OCI-LY3 (cell line): ENCODE measurements around the gene MSMO1.
"Not testable (repeated sequence)": the region's sequence is repeated elsewhere in the genome, so short reads cannot be mapped to it uniquely, and the experiment has no call there.

Experiments
- H2AFZ ChIP-seq: fragments of 200-600, 300-600 bp; shearing (Covaris generic); 2 replicates; pipeline ENCODE4 v1.6.0; 2014; ENCODE audit warnings: antibody characterized with exemption, low read depth, low read length
- H3K27ac ChIP-seq: fragments of 200-600, 300-600 bp; sonication (generic); 2 replicates; pipeline ENCODE4 v1.5.1; 2014; ENCODE audit warnings: mild to moderate bottlenecking, low read length, moderate library complexity, mixed read lengths
- H3K27me3 ChIP-seq: fragments of 200-600, 300-600 bp; sonication (generic); 2 replicates; pipeline ENCODE4 v1.6.1; 2014; ENCODE audit warnings: low read depth, low read length, mixed read lengths
- H3K36me3 ChIP-seq: fragments of 200-600, 300-600 bp; sonication (generic); replicated peaks from 2 replicates; pipeline ENCODE3; 2014; ENCODE audit warnings: low read depth, low read length, mixed read lengths
- H3K4me1 ChIP-seq: fragments of 300-600, 200-600 bp; sonication (generic); 2 replicates; pipeline ENCODE4 v1.6.1; 2014; ENCODE audit warnings: low read length, mixed read lengths
- H3K4me2 ChIP-seq: fragments of 200-600, 300-600 bp; sonication (generic); 2 replicates; pipeline ENCODE4 v1.6.1; 2014; ENCODE audit warnings: low read length, mixed read lengths
- H3K4me3 ChIP-seq: fragments of 300-600, 200-600 bp; sonication (generic); 2 replicates; pipeline ENCODE4 v1.5.1; 2014; ENCODE audit warnings: antibody characterized with exemption, mild to moderate bottlenecking, low read length, moderate library complexity
- H3K79me2 ChIP-seq: fragments of 300-600, 200-600 bp; shearing (Covaris generic); 2 replicates; pipeline ENCODE4 v1.6.1; 2014; ENCODE audit warnings: mild to moderate bottlenecking, low read length, mixed read lengths
- H3K9ac ChIP-seq: fragments of 300-600, 200-600 bp; shearing (Covaris generic); 2 replicates; pipeline ENCODE4 v1.6.0; 2014; ENCODE audit warnings: mild to moderate bottlenecking, low read length, moderate library complexity
- H3K9me3 ChIP-seq: fragments of 200-600, 300-600 bp; shearing (Covaris generic); 2 replicates; pipeline ENCODE4 v1.6.1; 2014; ENCODE audit warnings: low read length, mixed read lengths; ENCODE audit not compliant: insufficient read depth
- H4K20me1 ChIP-seq: fragments of 200-600, 300-600 bp; sonication (generic); 2 replicates; pipeline ENCODE4 v1.6.1; 2016; ENCODE audit warnings: low read length, mixed read lengths; ENCODE audit not compliant: insufficient read depth
- CTCF ChIP-seq: fragments of 200-600, 300-600 bp; sonication (generic); IDR thresholded peaks from 2 replicates; pipeline ENCODE4 v1.5.1; 2014; ENCODE audit warnings: antibody characterized with exemption, low read length, low read depth
- EZH2phosphoT487 ChIP-seq: fragments of 200-600 bp; shearing (Covaris generic); IDR thresholded peaks from 2 replicates; pipeline ENCODE4 v1.6.1; 2018; ENCODE audit warnings: antibody characterized with exemption, mixed run types, low read depth

The MSMO1 gene

DNA sequence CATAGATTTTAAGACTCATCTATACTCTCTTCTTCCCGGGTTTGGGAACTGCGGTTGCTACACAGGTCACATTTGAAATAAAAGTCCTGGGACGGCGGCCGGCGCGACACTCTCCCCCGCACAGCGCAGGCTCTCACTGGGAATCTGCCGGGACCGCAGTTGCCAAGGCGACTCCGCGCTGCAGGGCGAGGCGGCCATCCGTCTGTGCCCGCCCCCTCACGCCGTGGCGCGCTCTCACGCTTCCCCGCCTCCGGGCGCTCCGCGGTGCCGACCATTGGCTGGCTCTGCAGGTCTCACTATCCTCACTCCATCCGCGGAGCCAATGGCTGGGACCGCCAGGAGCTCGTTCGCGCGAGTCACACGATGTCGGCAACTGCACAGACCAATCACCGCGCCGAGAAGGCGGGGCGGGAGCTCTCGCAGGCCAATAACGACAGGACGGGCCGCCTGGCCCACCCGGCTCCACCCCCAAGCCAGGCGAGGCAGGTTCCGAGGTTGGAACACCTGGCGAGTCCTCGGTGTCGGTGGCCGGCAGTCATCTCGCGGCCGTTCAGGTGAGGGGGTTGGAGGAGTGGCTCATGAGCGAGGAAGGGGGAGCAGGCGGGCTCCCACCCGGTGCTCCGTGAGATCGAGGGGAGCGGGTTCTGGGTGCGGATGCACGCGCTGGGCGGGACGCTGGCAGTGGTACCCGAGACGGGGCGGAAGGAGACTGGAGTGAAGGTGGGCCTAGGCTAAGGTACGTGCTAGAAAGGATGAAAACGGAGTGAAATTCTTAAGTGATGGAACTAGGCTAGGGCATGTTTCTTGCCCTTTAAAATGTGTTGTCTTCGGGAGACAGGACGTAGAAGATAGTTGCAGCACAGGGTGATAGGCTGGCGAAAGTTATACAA lies at the start of gene MSMO1:
Gene MSMO1 (plus strand): TSS at position 459 of the 890 bp plus-strand sequence. CDS start 5,702 bp downstream, outside the sequence.
- H3K9ac ChIP-seq = peak within 1 kb of the TSS; percentile 98
- peak within 1 kb of the TSS; percentile 88 for H3K27ac ChIP-seq
- peaks cover 12% of the 10 kb centered on the region for H3K9me3 ChIP-seq
- peak within 1 kb of the TSS; percentile 97 for H3K4me2 ChIP-seq
- peaks cover 66% of the 10 kb centered on the region for H3K36me3 ChIP-seq
- H3K4me3 ChIP-seq = peak within 1 kb of the TSS; percentile 83
- peaks cover 60% of the 10 kb centered on the region for H3K79me2 ChIP-seq
- TF ChIP-seq CTCF (no peak), EZH2phosphoT487 (no peak)
- H2AFZ ChIP-seq = peak within 1 kb of the TSS; percentile 85
- peaks cover 43% of the 10 kb centered on the region for H3K4me1 ChIP-seq
- no peaks in the 10 kb centered on the region for H3K27me3 ChIP-seq
- peaks cover 43% of the 10 kb centered on the region for H4K20me1 ChIP-seq

DNA sequence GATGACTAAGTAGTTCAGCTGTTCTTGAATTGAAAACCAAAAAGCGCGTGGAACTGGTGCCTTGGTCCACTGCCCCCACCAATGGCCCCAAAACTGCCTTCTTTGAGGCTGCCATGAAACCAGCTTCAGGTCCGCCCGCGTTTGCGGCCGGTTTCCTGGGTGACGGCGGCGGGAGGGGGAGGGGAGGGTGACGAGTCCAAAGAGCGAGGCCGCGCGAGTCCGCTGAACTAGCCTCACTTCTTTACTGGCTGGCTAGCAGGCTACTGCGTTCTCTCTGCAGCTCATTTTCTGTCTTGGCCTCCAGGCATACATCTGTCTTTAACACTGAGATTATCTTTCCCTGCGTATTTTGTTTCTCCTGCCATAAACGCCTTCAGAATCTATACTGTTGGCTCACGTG lies 47.9 kb upstream of the MSMO1 start:
- not testable (repeated sequence) for H3K79me2 ChIP-seq, H3K9me3 ChIP-seq, H3K4me1 ChIP-seq, H3K36me3 ChIP-seq, H2AFZ ChIP-seq, H3K27me3 ChIP-seq, H3K4me3 ChIP-seq, H3K9ac ChIP-seq, H3K27ac ChIP-seq, H3K4me2 ChIP-seq, H4K20me1 ChIP-seq

GRCh38 chr4:165284697-165285096 lies 42.8 kb upstream of the MSMO1 start:
- not testable (repeated sequence) for H2AFZ ChIP-seq, H4K20me1 ChIP-seq, H3K9me3 ChIP-seq, H3K4me1 ChIP-seq, H3K9ac ChIP-seq, H3K4me3 ChIP-seq, H3K4me2 ChIP-seq, H3K27ac ChIP-seq, H3K36me3 ChIP-seq, H3K79me2 ChIP-seq, H3K27me3 ChIP-seq

GRCh38 chr4:165286619-165287340 lies 40.7 kb upstream of the MSMO1 start:
- H3K4me3 ChIP-seq, H3K4me1 ChIP-seq, H3K4me2 ChIP-seq, H4K20me1 ChIP-seq, H3K9me3 ChIP-seq, H3K27me3 ChIP-seq, H2AFZ ChIP-seq, H3K36me3 ChIP-seq, H3K27ac ChIP-seq, H3K9ac ChIP-seq, H3K79me2 ChIP-seq: not testable (repeated sequence)

DNA sequence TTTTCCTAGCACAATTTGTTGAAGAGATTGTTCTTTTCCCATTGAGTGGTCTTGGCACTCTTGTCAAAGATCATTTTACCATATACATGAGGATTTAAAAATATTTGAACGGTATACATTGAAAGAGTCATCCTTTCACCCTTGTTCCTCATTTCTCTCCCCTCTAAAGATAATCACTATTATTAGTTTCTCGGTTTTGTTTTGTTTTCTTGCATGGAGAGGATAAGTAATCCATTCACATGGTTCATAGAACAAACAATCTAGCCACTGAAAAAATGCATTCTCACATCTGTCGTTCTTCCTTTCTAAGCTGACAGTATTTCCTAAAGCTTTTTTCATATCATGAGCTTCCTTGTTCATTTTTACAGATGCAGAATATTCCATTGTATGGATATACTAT lies 39.2 kb upstream of the MSMO1 start:
- Histone ChIP-seq H3K4me3 (no peak overlapping the region), H3K79me2 (no peaks in the 10 kb centered on the region; the same call in 1 of the 2 replicates), H3K9me3 (no peaks in the 10 kb centered on the region), H4K20me1 (0 out of 2 replicates have a peak, but pooled peaks cover 4% of the 10 kb centered on the region), H3K4me2 (no peak overlapping the region), H3K4me1 (peaks cover 9% of the 10 kb centered on the region; the same call in 1 of the 2 replicates), H2AFZ (no peak overlapping the region), H3K9ac (no peak overlapping the region), H3K27ac (no peak overlapping the region), H3K27me3 (no peaks in the 10 kb centered on the region), H3K36me3 (no peaks in the 10 kb centered on the region)
- TF ChIP-seq EZH2phosphoT487 (no peak), CTCF (no peak)
